Measurements from ENCODE around the gene MGAT5B. TPM values are rescaled to one million over a fixed set of nuclear protein-coding genes. Genes with fewer than 3 reads are reported as not detected.

The MGAT5B gene
- total RNA-seq, 6 experiments from 2014 or later = 0.16 TPM; not detected in 5

DNA sequence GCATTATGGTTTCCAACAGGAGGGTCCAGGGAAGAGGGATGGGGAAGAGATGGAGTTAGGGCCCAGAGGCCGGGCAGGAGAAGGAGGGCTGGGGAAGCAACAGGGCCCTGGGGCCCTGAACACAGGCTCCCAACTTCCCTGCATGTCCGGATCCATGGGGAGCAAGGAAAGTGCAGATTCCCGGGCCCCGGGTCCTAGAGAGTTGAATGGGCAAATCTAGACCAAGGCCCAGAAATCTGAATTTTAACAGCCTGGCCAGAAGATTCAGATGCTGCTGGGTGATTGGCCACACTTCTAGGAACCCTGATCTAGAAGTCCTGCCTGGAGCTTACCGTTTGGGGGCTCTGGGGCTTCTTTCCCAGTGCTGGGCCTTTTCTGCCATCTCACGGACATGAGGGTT is 13.2 kb downstream of the MGAT5B start:
- Histone ChIP-seq H3K27ac (no peak overlapping the region), H3K4me3 (no peak overlapping the region), H3K9me3 (no peaks in the 10 kb centered on the region), H3K36me3 (no peaks in the 10 kb centered on the region), H3K27me3 (no peaks in the 10 kb centered on the region), H3K4me1 (no peaks in the 10 kb centered on the region)
- 70% methylated on average over 4 of the region's 6 CpGs for WGBS (ENCODE audit: insufficient coverage, low coverage, low lambda C conversion rate, missing lambda C conversion rate)
- ATAC-seq = no peak
- no peak for DNase-seq
- TF ChIP-seq POLR2A (IDR thresholded peaks at IDR 0.05) = no peak
- TF ChIP-seq, protein P1, sequence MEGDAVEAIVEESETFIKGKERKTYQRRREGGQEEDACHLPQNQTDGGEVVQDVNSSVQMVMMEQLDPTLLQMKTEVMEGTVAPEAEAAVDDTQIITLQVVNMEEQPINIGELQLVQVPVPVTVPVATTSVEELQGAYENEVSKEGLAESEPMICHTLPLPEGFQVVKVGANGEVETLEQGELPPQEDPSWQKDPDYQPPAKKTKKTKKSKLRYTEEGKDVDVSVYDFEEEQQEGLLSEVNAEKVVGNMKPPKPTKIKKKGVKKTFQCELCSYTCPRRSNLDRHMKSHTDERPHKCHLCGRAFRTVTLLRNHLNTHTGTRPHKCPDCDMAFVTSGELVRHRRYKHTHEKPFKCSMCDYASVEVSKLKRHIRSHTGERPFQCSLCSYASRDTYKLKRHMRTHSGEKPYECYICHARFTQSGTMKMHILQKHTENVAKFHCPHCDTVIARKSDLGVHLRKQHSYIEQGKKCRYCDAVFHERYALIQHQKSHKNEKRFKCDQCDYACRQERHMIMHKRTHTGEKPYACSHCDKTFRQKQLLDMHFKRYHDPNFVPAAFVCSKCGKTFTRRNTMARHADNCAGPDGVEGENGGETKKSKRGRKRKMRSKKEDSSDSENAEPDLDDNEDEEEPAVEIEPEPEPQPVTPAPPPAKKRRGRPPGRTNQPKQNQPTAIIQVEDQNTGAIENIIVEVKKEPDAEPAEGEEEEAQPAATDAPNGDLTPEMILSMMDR (IDR thresholded peaks at IDR 0.05) = no peak
- intact Hi-C loops (cut with DNase I) = no loop called here

DNA sequence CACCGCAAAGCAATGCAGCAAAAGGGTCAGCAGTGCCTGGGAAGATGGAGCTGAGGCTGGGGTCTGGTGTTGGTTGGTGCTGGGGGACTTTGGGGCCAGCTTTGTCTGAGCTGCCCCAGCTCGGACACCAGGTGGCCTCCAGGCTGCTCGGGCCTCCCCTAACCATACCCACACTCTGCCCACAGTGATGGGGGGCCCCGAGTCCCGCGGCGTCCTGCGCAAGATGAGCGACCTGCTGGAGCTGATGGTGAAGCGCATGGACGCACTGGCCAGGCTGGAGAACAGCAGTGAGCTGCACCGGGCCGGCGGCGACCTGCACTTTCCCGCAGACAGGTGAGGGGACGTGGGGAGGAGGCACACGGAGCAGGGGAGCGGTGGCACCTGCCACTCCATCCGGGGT is 13.8 kb downstream of the MGAT5B start:
- Histone ChIP-seq H3K4me1 (no peaks in the 10 kb centered on the region), H3K36me3 (no peaks in the 10 kb centered on the region), H3K27me3 (no peaks in the 10 kb centered on the region), H3K9me3 (no peaks in the 10 kb centered on the region), H3K4me3 (no peak overlapping the region), H3K27ac (no peak overlapping the region)
- intact Hi-C loops (cut with DNase I) = no loop called here
- WGBS (ENCODE audit: insufficient coverage, low coverage, low lambda C conversion rate, missing lambda C conversion rate) = 7% methylated on average over 5 of the region's 20 CpGs
- ATAC-seq (no peak), DNase-seq (no peak)
- TF ChIP-seq POLR2A (IDR thresholded peaks at IDR 0.05) = no peak
- TF ChIP-seq, protein P1 (IDR thresholded peaks at IDR 0.05) = no peak

DNA sequence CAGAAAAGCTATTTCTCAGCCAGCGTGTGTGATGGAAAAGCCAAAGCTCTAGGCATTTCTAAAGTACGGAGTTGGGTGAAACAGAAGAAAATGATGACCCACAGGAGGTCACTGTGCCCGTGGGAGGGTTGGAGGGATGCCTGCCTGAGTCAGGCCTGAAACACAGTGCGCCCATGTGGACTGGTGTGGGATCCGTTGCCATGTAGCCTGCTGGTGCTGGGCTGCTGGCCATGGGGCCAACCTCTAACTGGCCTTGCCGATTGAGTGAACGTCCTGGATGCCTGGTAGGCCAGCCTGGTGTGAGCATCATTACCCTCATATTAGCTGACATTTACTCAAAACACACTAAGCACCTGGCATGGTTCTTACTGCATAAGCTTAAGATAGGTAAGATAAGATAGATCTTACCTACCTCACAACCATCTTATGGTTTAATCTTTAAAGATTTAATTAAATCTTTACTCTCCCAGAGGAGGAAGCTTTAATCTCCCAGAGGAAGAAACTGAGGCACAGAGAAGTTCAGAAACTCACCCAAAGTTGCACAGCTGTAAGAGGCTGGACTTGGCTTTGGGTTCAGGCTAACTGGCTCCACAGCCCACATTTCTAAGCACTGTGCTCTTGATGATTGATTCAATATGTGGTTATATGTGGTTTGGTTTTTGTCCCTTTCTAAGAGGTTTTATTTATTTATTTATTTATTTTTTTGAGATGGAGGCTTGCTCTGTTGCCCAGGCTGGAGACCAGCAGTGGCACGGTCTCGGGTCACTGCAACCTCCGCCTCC is 15.7 kb downstream of the MGAT5B start:
- Histone ChIP-seq H3K27ac (no peak overlapping the region), H3K36me3 (no peaks in the 10 kb centered on the region), H3K4me1 (no peaks in the 10 kb centered on the region), H3K9me3 (no peaks in the 10 kb centered on the region), H3K4me3 (no peak overlapping the region), H3K27me3 (no peaks in the 10 kb centered on the region)
- WGBS (ENCODE audit: insufficient coverage, low coverage, low lambda C conversion rate, missing lambda C conversion rate) = 61% methylated on average over 8 of the region's 10 CpGs
- ATAC-seq (no peak), DNase-seq (no peak)
- TF ChIP-seq, protein P1 (IDR thresholded peaks at IDR 0.05) = no peak
- no peak for TF ChIP-seq POLR2A (IDR thresholded peaks at IDR 0.05)
- intact Hi-C loops (cut with DNase I) = no loop called here

DNA sequence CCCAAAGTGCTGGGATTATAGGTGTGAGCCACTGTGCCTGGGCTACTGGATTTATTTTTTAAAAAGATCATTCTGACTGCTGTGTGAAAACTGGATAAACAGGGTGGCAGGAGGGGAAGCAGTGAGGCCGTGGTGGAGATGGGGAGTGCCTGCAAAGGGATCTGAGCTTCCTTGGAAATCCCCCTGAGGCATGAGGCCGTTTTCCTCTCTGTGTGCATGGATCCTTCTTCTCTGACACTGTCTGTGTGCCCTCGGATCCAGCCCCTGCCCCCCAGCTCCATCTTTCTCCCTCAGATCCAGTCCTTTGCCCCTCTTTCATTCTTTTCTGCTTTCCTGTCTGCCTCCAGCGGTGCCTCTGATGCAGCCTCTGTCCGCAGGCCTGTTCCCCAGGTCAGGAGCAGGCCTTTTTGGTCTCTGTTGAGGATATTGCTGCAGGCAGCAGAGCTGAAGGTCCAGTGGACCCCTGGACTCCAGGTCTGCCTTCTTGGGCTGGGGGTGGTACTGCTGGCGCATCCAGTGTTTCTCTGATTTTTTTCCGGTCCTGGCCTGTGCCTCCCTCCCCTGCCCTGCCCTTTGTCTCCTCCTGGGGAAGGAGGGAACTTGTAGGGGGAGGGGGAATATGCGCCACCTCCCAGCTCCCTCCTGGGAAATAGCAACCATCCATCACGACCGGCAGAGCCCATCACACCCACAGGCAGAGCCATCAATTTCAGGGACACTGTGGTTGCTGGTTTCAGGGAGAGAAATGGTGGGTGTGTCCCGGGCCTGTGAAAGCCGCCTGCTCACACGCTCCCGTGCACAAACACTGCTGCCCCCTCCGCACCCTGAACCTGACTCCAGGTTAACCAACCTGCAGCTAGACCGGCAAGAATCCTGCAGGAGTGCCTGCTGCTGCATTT is 17.0 kb downstream of the MGAT5B start:
- no peak overlapping the region for H3K4me3 ChIP-seq
- H3K36me3 ChIP-seq = no peaks in the 10 kb centered on the region
- ATAC-seq = no peak
- no peaks in the 10 kb centered on the region for H3K4me1 ChIP-seq
- TF ChIP-seq, protein P1 (IDR thresholded peaks at IDR 0.05) = no peak
- no peak for TF ChIP-seq POLR2A (IDR thresholded peaks at IDR 0.05)
- no peak overlapping the region for H3K27ac ChIP-seq
- intact Hi-C loops (cut with DNase I) = no loop called here
- WGBS (ENCODE audit: insufficient coverage, low coverage, low lambda C conversion rate, missing lambda C conversion rate) = 31% methylated on average over 11 of the region's 16 CpGs
- no peak for DNase-seq
- H3K27me3 ChIP-seq = no peaks in the 10 kb centered on the region
- H3K9me3 ChIP-seq = no peaks in the 10 kb centered on the region
